WTC11 (cell line): ENCODE measurements around the gene JAZF1. TPM values are rescaled to one million over a fixed set of nuclear protein-coding genes. Genes with fewer than 3 reads are reported as not detected.

Experiments
- ATAC-seq: fragments of 200-7000 bp; cut with Tn5 transposase; 2 replicates; pipeline ENCODE4 v1.10.0; 2021; ENCODE audit warnings: mild to moderate bottlenecking, moderate library complexity
- CTCF ChIA-PET: fragments of 300-600 bp; sonication (Branson Sonifier 250); formaldehyde crosslinking; loops from one replicate; lab custom pipeline; 2021; ENCODE audit warnings: antibody characterized with exemption; lab: Charles Lee
- POLR2A ChIA-PET: fragments of 350-600 bp; sonication (Branson Sonifier 250); formaldehyde crosslinking; loops from one replicate; lab custom pipeline; 2021; ENCODE audit warnings: antibody characterized with exemption; lab: Charles Lee
- DNase-seq: peaks from one replicate; pipeline ENCODE4 v3.0.0; 2021; ENCODE audit warnings: low spot score
- H3K27ac Mint-ChIP-seq: 2 replicates; pipeline ENCODE4 v1.8.0; 2021; ENCODE audit warnings: mixed read lengths
- H3K27me3 Mint-ChIP-seq: 2 replicates; pipeline ENCODE4 v1.8.0; 2021; ENCODE audit warnings: low read depth, mild to moderate bottlenecking, moderate library complexity, mixed read lengths
- H3K36me3 Mint-ChIP-seq: 2 replicates; pipeline ENCODE4 v1.8.0; 2021; ENCODE audit warnings: mixed read lengths
- H3K4me1 Mint-ChIP-seq: 2 replicates; pipeline ENCODE4 v1.8.0; 2022; ENCODE audit warnings: mixed read lengths
- H3K4me3 Mint-ChIP-seq: 2 replicates; pipeline ENCODE4 v1.8.0; 2021; ENCODE audit warnings: mild to moderate bottlenecking, moderate library complexity, mixed read lengths
- H3K9me3 Mint-ChIP-seq: 2 replicates; pipeline ENCODE4 v1.8.0; 2021; ENCODE audit warnings: mixed read lengths
- ATF1 ChIP-seq: sonication (generic); formaldehyde crosslinking; IDR thresholded peaks from 2 replicates; pipeline ENCODE4 v1.8.1; 2023; ENCODE audit warnings: mild to moderate bottlenecking, moderate library complexity, missing genetic modification reagents
- CREB1 ChIP-seq: sonication (generic); formaldehyde crosslinking; IDR thresholded peaks from 2 replicates; pipeline ENCODE4 v1.8.0; 2023; ENCODE audit warnings: mild to moderate bottlenecking, missing genetic modification reagents
- ETV6 ChIP-seq: sonication (generic); formaldehyde crosslinking; IDR thresholded peaks from 2 replicates; pipeline ENCODE4 v1.8.1; 2022; ENCODE audit warnings: mild to moderate bottlenecking, missing genetic modification reagents
- FOXJ3 ChIP-seq: sonication (generic); formaldehyde crosslinking; IDR thresholded peaks from 2 replicates; pipeline ENCODE4 v1.9.0; 2021; ENCODE audit warnings: missing genetic modification reagents, mild to moderate bottlenecking, borderline replicate concordance
- FOXK1 ChIP-seq: sonication (generic); formaldehyde crosslinking; IDR thresholded peaks from 2 replicates; pipeline ENCODE4 v1.8.0; 2022; ENCODE audit warnings: mild to moderate bottlenecking, moderate library complexity, missing genetic modification reagents
- GRHL2 ChIP-seq: fragments of 250-450 bp; sonication (Bioruptor Pico); IDR thresholded peaks from 2 replicates; pipeline ENCODE4 v1.8.0; 2022; ENCODE audit warnings: mild to moderate bottlenecking, moderate library complexity; ENCODE audit not compliant: insufficient replicate concordance, severe bottlenecking
- IRF2 ChIP-seq: sonication (generic); formaldehyde crosslinking; IDR thresholded peaks from 2 replicates; pipeline ENCODE4 v1.8.0; 2022; ENCODE audit warnings: low read depth, missing genetic modification reagents, borderline replicate concordance
- MYBL2 ChIP-seq: sonication (generic); formaldehyde crosslinking; IDR thresholded peaks from 2 replicates; pipeline ENCODE4 v1.8.1; 2023; ENCODE audit warnings: mild to moderate bottlenecking, moderate library complexity, missing genetic modification reagents
- NFYB ChIP-seq: sonication (generic); formaldehyde crosslinking; conservative IDR thresholded peaks from 2 replicates; pipeline ENCODE4 v1.8.0; 2022; ENCODE audit warnings: low read depth, missing genetic modification reagents
- NR1H2 ChIP-seq: sonication (generic); formaldehyde crosslinking; IDR thresholded peaks from 2 replicates; pipeline ENCODE4 v1.9.0; 2021; ENCODE audit warnings: mild to moderate bottlenecking, moderate library complexity, missing genetic modification reagents
- NR2C2 ChIP-seq: sonication (generic); formaldehyde crosslinking; IDR thresholded peaks from 2 replicates; pipeline ENCODE4 v1.8.0; 2022; ENCODE audit warnings: mild to moderate bottlenecking, missing genetic modification reagents
- NR3C1 ChIP-seq: sonication (generic); formaldehyde crosslinking; conservative IDR thresholded peaks from 2 replicates; pipeline ENCODE4 v1.8.1; 2023; ENCODE audit warnings: low read depth, mild to moderate bottlenecking, missing genetic modification reagents
- ZNF138 ChIP-seq: sonication (generic); formaldehyde crosslinking; conservative IDR thresholded peaks from 2 replicates; pipeline ENCODE4 v1.8.1; 2022; ENCODE audit warnings: mild to moderate bottlenecking, moderate library complexity, missing genetic modification reagents
- ZNF232 ChIP-seq: sonication (generic); formaldehyde crosslinking; IDR thresholded peaks from 2 replicates; pipeline ENCODE4 v1.8.0; 2022; ENCODE audit warnings: mild to moderate bottlenecking, missing genetic modification reagents
- ZNF396 ChIP-seq: fragments of 250-450 bp; sonication (Bioruptor Pico); IDR thresholded peaks from 2 replicates; pipeline ENCODE4 v1.8.0; 2021; ENCODE audit warnings: mild to moderate bottlenecking, moderate library complexity, borderline replicate concordance
- total RNA-seq: library from RNA; stranded (reverse); gene quantifications from 3 replicates; pipeline ENCODE4 v1.2.3, GENCODE V29; 2021
- TF ChIP-seq, protein P1 (sequence below): sonication (generic); formaldehyde crosslinking; IDR thresholded peaks from 2 replicates; pipeline ENCODE4 v1.8.1; 2022; ENCODE audit warnings: missing genetic modification reagents, borderline replicate concordance
- TF ChIP-seq, protein P2 (sequence below): fragments of 250-450 bp; sonication (Bioruptor Pico); IDR thresholded peaks from 2 replicates; pipeline ENCODE4 v1.9.0; 2021; ENCODE audit warnings: mild to moderate bottlenecking
- TF ChIP-seq, protein P3 (sequence below): sonication (generic); formaldehyde crosslinking; IDR thresholded peaks from 2 replicates; pipeline ENCODE4 v1.8.1; 2023; ENCODE audit warnings: mild to moderate bottlenecking, missing genetic modification reagents, borderline replicate concordance
- TF ChIP-seq, protein P4 (sequence below): sonication (generic); formaldehyde crosslinking; IDR thresholded peaks from 2 replicates; pipeline ENCODE4 v1.8.0; 2022; ENCODE audit warnings: mild to moderate bottlenecking, missing genetic modification reagents
- TF ChIP-seq, protein P5 (sequence below): sonication (generic); formaldehyde crosslinking; IDR thresholded peaks from 2 replicates; pipeline ENCODE4 v1.8.0; 2023; ENCODE audit warnings: missing genetic modification reagents
- TF ChIP-seq, protein P6 (sequence below): sonication (generic); formaldehyde crosslinking; IDR thresholded peaks from 2 replicates; pipeline ENCODE4 v1.8.1; 2023; ENCODE audit warnings: mild to moderate bottlenecking, missing genetic modification reagents
- TF ChIP-seq, protein P7 (sequence below): fragments of 200-600 bp; IDR thresholded peaks from 2 replicates; pipeline ENCODE4 v1.8.0; 2022; ENCODE audit warnings: antibody characterized with exemption

Gene JAZF1
- total RNA-seq, 1 experiment from 2014 or later, result 19.0 TPM

DNA sequence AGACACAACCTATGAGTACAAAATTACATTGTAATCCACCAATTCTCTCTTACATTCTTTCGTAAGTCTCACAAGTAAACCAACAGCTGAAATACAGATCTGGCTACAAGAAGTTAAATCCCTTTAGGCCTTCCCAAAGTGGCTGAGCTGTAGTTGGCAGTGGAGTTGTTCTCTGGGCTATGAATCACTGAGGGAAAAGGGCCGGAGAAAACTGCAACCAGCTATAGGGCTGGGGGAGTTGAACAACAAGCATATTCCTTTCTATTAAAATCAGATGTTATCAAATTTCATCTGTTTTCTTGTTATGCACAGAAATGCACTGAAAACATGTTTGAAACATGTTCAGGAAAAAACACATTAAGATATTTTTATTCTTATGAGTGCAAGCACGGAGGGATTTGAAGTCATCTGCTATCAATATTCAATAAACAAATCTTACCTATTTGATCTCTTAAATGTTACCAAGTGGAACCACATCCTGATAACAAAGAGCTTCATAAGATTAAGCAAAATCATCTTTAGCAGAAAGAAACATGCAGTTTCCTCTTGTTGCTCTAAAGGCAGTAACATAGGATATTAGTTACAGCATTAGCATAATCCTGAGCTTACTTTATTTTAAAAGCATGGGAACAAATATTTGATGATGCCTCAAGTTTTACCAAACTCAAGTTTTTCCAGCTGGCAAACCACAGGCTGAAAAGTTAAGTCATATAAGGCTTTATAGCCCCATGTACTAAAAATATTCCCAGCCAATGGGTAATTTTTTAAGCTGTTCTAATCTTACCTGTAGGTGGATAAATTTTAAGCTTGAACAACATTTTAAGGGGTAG, 227.9 kb downstream of the JAZF1 start:
- no peaks in the 10 kb centered on the region for H3K36me3 Mint-ChIP-seq
- ATAC-seq (no peak), DNase-seq (no peak)
- ChIA-PET CTCF (interaction anchor here (1.5 kb wide), 2 partner anchors 109 to 141 kb away, joined by 3 to 8 read pairs; no protein-coding TSS in a partner anchor), POLR2A (no interaction called here)
- no peak overlapping the region for H3K4me3 Mint-ChIP-seq
- no peaks in the 10 kb centered on the region for H3K27me3 Mint-ChIP-seq
- no peak for TF ChIP-seq IRF2 (CRISPR knock-in tag)
- TF ChIP-seq, protein P1, sequence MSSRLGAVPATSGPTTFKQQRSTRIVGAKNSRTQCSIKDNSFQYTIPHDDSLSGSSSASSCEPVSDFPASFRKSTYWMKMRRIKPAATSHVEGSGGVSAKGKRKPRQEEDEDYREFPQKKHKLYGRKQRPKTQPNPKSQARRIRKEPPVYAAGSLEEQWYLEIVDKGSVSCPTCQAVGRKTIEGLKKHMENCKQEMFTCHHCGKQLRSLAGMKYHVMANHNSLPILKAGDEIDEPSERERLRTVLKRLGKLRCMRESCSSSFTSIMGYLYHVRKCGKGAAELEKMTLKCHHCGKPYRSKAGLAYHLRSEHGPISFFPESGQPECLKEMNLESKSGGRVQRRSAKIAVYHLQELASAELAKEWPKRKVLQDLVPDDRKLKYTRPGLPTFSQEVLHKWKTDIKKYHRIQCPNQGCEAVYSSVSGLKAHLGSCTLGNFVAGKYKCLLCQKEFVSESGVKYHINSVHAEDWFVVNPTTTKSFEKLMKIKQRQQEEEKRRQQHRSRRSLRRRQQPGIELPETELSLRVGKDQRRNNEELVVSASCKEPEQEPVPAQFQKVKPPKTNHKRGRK (CRISPR knock-in tag), result no peak
- TF ChIP-seq, protein P2, sequence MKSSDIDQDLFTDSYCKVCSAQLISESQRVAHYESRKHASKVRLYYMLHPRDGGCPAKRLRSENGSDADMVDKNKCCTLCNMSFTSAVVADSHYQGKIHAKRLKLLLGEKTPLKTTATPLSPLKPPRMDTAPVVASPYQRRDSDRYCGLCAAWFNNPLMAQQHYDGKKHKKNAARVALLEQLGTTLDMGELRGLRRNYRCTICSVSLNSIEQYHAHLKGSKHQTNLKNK (CRISPR knock-in tag), result no peak
- TF ChIP-seq, protein P3, sequence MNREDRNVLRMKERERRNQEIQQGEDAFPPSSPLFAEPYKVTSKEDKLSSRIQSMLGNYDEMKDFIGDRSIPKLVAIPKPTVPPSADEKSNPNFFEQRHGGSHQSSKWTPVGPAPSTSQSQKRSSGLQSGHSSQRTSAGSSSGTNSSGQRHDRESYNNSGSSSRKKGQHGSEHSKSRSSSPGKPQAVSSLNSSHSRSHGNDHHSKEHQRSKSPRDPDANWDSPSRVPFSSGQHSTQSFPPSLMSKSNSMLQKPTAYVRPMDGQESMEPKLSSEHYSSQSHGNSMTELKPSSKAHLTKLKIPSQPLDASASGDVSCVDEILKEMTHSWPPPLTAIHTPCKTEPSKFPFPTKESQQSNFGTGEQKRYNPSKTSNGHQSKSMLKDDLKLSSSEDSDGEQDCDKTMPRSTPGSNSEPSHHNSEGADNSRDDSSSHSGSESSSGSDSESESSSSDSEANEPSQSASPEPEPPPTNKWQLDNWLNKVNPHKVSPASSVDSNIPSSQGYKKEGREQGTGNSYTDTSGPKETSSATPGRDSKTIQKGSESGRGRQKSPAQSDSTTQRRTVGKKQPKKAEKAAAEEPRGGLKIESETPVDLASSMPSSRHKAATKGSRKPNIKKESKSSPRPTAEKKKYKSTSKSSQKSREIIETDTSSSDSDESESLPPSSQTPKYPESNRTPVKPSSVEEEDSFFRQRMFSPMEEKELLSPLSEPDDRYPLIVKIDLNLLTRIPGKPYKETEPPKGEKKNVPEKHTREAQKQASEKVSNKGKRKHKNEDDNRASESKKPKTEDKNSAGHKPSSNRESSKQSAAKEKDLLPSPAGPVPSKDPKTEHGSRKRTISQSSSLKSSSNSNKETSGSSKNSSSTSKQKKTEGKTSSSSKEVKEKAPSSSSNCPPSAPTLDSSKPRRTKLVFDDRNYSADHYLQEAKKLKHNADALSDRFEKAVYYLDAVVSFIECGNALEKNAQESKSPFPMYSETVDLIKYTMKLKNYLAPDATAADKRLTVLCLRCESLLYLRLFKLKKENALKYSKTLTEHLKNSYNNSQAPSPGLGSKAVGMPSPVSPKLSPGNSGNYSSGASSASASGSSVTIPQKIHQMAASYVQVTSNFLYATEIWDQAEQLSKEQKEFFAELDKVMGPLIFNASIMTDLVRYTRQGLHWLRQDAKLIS (CRISPR knock-in tag), result no peak
- TF ChIP-seq MYBL2 (CRISPR knock-in tag), result no peak
- TF ChIP-seq, protein P4, sequence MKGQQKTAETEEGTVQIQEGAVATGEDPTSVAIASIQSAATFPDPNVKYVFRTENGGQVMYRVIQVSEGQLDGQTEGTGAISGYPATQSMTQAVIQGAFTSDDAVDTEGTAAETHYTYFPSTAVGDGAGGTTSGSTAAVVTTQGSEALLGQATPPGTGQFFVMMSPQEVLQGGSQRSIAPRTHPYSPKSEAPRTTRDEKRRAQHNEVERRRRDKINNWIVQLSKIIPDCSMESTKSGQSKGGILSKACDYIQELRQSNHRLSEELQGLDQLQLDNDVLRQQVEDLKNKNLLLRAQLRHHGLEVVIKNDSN (CRISPR knock-in tag), result no peak
- no peak for TF ChIP-seq NR3C1 (CRISPR knock-in tag)
- TF ChIP-seq, protein P5, sequence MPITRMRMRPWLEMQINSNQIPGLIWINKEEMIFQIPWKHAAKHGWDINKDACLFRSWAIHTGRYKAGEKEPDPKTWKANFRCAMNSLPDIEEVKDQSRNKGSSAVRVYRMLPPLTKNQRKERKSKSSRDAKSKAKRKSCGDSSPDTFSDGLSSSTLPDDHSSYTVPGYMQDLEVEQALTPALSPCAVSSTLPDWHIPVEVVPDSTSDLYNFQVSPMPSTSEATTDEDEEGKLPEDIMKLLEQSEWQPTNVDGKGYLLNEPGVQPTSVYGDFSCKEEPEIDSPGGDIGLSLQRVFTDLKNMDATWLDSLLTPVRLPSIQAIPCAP (CRISPR knock-in tag), result no peak
- no peak for TF ChIP-seq NR2C2 (CRISPR knock-in tag)
- TF ChIP-seq NR1H2 (CRISPR knock-in tag), result no peak
- peaks cover 12% of the 10 kb centered on the region; the same call in 1 of the 2 replicates for H3K4me1 Mint-ChIP-seq
- no peaks in the 10 kb centered on the region for H3K9me3 Mint-ChIP-seq
- no peak overlapping the region for H3K27ac Mint-ChIP-seq

DNA sequence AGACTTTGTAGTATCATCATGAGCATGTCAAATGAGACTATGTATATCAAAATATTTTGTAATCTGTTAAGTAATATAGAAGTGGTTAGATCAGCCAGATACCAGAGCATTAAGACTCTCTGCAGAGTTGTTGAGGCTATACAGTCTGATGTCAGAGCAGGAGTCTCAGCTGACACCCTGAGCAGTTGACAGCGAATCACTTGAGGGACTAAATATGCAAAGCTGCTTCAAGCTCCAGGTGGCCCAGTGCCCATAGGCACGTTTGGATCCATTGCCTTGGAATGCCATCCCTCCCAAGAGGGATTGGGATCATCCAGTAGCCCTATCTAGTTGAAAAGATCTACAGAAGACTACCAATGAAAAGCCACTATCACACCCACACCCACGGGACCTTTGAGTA, 230.5 kb downstream of the JAZF1 start:
- no peaks in the 10 kb centered on the region for H3K9me3 Mint-ChIP-seq
- no peak overlapping the region for H3K27ac Mint-ChIP-seq
- H3K27me3 Mint-ChIP-seq, result no peaks in the 10 kb centered on the region
- H3K4me1 Mint-ChIP-seq, result peaks cover 9% of the 10 kb centered on the region; the same call in 1 of the 2 replicates
- TF ChIP-seq MYBL2 (CRISPR knock-in tag) (no peak), ETV6 (CRISPR knock-in tag) (no peak), ZNF396 (no peak), GRHL2 (no peak), FOXJ3 (no peak), FOXK1 (CRISPR knock-in tag) (no peak), ZNF232 (no peak), ATF1 (CRISPR knock-in tag) (no peak), CREB1 (CRISPR knock-in tag) (no peak), ZNF138 (CRISPR knock-in tag) (no peak), NFYB (CRISPR knock-in tag) (no peak), IRF2 (CRISPR knock-in tag) (no peak)
- TF ChIP-seq, protein P6, sequence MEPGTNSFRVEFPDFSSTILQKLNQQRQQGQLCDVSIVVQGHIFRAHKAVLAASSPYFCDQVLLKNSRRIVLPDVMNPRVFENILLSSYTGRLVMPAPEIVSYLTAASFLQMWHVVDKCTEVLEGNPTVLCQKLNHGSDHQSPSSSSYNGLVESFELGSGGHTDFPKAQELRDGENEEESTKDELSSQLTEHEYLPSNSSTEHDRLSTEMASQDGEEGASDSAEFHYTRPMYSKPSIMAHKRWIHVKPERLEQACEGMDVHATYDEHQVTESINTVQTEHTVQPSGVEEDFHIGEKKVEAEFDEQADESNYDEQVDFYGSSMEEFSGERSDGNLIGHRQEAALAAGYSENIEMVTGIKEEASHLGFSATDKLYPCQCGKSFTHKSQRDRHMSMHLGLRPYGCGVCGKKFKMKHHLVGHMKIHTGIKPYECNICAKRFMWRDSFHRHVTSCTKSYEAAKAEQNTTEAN (CRISPR knock-in tag), result no peak
- TF ChIP-seq, protein P7, sequence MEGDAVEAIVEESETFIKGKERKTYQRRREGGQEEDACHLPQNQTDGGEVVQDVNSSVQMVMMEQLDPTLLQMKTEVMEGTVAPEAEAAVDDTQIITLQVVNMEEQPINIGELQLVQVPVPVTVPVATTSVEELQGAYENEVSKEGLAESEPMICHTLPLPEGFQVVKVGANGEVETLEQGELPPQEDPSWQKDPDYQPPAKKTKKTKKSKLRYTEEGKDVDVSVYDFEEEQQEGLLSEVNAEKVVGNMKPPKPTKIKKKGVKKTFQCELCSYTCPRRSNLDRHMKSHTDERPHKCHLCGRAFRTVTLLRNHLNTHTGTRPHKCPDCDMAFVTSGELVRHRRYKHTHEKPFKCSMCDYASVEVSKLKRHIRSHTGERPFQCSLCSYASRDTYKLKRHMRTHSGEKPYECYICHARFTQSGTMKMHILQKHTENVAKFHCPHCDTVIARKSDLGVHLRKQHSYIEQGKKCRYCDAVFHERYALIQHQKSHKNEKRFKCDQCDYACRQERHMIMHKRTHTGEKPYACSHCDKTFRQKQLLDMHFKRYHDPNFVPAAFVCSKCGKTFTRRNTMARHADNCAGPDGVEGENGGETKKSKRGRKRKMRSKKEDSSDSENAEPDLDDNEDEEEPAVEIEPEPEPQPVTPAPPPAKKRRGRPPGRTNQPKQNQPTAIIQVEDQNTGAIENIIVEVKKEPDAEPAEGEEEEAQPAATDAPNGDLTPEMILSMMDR, result no peak
- POLR2A ChIA-PET, result no interaction called here
- H3K4me3 Mint-ChIP-seq, result no peak overlapping the region
- CTCF ChIA-PET, result no interaction called here
- DNase-seq (no peak), ATAC-seq (no peak)
- H3K36me3 Mint-ChIP-seq, result no peaks in the 10 kb centered on the region
